Myocyte (in vitro differentiated cells): Measurements from ENCODE around the gene GARRE1. TPM values are rescaled to one million over a fixed set of nuclear protein-coding genes. Genes with fewer than 3 reads are reported as not detected.
"Not testable (repeated sequence)": the region's sequence is repeated elsewhere in the genome, so short reads cannot be mapped to it uniquely, and the experiment has no call there.

ENCODE experiments used
- DNase-seq: peaks from one replicate; pipeline ENCODE4 v3.0.0-alpha.2; 2012; ENCODE audit warnings: low read depth
- polyA plus RNA-seq: library from polyadenylated mRNA; unstranded; fragments of >200 nt; gene quantifications from one replicate; pipeline ENCODE4 v1.2.1, GENCODE V29; 2012; ENCODE audit warnings: missing spikeins
- total RNA-seq: library from RNA; depleted of rRNA; stranded (reverse); fragments of >200 nt; gene quantifications from 2 replicates; pipeline ENCODE4 v1.2.3, GENCODE V29; 2014

The GARRE1 gene
- 8.4 and 9.8 TPM in 2 replicates for total RNA-seq
- 9.1 TPM for polyA plus RNA-seq

DNA sequence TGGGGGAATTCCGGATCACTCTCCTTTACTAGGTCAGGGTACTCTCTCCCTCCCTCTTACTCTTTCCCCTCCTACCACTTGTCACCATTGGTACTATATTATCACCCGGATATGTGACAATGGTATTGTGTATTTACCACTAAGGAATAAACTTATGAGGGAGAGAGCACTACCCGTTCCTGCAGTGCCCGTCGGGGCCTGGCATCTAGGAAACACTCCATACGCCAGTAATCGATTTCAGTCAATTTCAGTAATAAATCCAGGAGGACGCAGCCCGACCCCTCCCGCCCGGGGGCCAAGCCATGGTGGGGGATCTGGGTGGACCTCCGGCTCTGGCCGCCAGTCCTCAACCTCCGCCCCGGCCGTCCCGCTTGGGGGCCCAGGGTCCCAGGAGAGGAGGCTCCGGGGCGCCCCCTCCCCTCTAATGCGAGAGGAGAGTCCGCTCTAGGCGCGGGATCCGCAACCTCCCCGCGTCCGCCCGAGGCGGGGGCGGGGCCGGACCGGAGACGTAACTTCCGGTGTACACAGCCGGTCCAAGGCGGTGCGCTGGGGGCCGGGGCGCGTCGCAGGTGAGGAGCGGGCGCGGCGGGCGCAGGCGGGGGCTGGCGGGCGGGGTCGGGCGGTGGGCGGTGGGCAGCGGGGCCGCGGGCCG lies at the start of gene GARRE1:
TSS of gene GARRE1 (plus strand) at position 509 of the 652 bp plus-strand sequence. CDS start 45,920 bp downstream, outside the sequence.
- peak; percentile 77 for DNase-seq

DNA sequence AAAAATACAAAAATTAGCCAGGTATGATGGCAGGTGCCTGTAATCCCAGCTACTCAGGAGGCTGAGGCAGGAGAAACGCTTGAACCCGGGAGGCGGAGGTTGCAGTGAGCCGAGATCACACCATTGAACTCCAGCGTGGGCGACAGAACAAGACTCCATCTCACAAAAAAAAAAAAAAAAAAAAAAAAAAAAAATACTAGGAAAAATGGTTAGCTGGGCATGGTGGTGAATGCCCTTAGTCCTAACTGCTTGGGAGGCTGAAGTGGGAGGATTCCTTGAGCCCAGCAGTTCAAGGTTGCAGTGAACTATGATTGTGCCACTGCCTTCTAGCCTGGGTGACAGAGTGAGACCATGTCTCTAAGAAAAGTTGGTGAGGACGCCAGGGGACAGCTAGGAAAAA lies 49.0 kb upstream of the GARRE1 start:
- not testable (repeated sequence) for DNase-seq

DNA sequence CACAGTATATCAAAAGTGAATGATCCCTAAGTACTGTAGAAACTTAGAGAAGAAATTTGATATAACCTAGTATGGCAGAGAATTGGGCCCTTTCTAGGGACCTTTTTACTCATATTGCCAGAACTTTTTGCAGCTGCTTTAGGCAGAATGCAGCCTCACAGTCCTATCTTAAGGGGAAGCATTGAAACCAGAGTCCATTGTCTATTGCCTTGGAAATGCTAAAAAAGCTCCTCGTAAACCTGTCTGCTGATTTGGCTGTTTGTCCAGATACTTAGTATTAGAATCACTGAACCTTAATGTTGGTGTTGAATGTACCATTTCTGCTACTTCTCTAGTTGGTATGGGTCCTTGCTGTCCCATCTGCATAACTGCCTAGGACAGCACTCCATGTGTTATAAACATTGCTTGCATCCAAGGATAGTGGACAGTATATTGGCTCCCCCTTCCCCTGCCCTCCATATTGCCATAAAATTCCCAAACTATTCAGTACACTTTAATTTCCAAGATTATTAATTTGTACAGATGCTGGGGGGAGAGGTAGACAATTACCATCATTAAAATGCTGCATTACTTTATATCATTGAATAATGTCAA lies 46.0 kb upstream of the GARRE1 start:
- DNase-seq: no peak

GRCh38 chr19:34209726-34210125 lies 44.6 kb upstream of the GARRE1 start:
- no peak for DNase-seq

GRCh38 chr19:34213283-34213682 lies 41.1 kb upstream of the GARRE1 start:
- no peak for DNase-seq

DNA sequence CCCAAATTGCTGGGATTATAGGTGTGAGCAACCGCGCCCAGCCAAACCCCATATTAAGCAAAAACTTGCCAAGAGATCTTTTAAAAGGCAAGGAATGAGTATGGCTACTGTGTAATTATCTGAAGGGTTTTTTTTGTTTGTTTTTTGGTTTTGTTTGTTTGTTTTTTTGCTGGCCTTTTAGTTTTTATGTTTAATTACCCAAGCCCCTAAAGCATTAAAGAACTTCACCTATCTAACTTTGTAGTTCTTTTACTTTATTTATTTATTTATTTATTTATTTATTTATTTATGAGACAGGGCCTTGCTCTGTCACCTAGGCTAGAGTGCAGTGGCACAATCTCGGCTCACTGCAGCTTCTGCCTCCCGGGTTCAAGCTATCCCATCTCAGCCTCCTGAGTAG lies 40.3 kb upstream of the GARRE1 start:
- DNase-seq: no peak

DNA sequence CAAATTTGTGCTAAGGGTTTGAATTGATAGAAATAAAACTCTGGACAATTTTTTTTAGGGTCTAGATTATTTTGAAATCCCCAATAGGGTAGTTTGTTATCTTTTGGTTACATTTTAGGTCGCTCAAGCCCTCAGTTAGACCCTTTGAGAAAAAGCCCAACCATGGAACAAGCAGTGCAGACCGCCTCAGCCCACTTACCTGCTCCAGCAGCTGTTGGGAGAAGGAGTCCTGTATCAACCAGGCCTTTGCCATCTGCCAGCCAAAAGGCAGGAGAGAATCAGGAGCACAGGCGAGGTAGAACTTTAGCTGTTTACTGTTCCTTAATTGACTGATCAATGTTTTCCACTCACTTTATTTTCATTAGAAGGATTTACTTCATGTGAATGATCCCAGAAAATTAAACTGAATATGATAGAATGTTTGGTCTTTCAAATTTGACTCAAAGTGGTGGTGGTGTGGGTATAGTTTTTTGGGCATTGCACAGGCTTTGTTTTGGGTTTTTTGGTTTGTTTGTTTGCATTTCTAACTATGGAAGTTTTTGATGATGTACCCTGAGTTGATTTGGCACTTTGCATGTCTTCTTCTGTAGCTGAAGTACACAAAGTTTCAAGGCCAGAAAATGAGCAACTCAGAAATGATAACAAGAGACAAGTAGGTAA lies 39.2 kb upstream of the GARRE1 start:
- no peak for DNase-seq

GRCh38 chr19:34215666-34216038 lies 38.7 kb upstream of the GARRE1 start:
- no peak for DNase-seq

DNA sequence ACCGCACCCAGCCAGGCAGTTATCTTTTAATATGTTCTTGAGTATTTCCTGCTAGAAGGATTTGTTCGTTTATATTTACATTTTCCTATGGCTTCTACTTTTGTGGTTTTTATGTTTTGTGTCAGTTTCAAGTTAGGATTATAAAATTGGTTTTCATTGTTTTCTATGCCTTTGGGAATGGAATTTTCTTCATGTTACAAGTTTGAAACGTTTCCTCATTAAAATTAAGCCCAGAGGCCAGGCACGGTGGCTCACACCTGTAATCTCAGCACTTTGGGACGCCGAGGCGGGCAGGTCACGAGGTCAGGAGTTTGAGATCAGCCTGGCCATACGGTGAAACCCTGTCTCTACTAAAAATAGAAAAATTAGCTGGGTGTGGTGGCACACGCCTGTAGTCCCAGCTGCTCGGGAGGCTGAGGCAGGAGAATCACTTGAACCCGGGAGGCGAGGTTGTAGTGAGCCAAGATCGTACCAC lies 37.6 kb upstream of the GARRE1 start:
- DNase-seq: not testable (repeated sequence)

- peak; percentile 94 for DNase-seq
Observed at GRCh38 chr19:34217952-34218817, 36.2 kb upstream of the GARRE1 start.

- DNase-seq: no peak
Observed at GRCh38 chr19:34218818-34219164, 35.6 kb upstream of the GARRE1 start.

GRCh38 chr19:34220472-34221063 lies 33.8 kb upstream of the GARRE1 start:
- DNase-seq: peak; percentile 73

- no peak for DNase-seq
Observed at GRCh38 chr19:34222386-34222785, 32.0 kb upstream of the GARRE1 start.

DNA sequence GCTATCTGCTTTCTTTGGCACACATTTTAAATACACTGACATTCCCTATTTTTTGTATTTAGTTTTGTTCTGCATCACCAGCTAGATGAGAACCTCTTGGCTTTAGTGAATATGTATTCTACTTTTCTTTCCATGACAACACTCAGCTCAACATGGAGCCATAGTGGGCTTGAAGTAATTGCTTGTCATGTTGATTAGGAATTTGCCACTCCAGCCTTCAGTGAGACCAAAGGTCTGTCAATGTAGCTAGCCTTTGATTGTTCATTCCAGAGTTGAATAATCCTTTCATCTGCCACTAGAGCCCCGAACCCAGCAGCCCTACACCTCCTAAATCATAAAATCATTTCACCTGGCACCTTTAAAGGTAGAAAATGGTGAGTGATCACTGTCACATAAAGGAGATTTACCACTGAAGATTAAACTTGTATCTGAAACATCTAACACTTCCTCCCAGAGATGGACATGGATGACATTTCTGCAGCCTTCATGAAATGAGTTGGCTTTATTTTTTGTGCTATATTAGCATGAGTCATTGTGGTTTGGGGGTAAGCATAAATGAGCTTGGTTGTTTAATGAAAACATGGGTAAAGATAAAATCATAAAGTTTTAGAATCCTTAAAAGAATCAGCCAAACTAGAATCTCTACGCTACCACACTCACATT lies 29.2 kb upstream of the GARRE1 start:
- DNase-seq: no peak

DNA sequence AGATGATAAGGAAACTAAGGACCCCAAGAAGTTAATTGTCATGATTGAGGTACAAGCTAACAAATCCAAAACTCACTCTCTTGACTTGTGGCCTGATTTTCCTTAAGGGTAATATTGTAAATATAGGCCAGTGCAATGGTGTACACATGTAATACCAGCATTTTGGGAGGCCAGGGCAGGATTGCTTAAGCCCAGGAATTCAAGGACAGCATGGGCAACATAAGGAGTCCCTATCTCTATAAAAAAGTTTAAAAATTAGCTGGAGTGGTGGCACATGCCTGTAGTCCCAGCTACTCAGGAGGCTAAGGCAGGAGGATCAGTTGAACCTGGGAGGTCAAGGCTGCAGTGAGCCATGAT lies 28.7 kb upstream of the GARRE1 start:
- no peak for DNase-seq

DNA sequence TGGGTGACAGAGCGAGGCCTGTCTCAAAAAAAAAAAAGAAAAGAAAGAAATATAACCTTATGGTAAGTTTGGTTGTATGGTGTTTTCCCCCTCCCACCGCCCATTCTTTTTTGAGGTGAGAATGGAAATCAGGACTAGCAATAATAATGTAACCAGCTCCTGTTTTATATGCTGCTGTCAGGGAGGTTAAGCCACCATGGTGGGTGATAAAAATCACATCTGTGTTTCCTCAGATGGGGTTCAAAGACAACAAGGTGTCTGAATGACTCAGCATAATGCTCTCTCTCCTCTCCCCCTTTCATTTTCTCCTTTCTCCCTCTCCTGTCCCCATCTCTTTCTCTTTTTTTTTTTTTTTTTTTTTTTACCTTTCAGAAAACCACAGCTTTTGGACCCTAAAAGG lies 28.3 kb upstream of the GARRE1 start:
- no peak for DNase-seq

GRCh38 chr19:34228347-34228746 lies 26.0 kb upstream of the GARRE1 start:
- DNase-seq: peak; percentile 41

GRCh38 chr19:34228762-34229161 lies 25.6 kb upstream of the GARRE1 start:
- no peak for DNase-seq

- DNase-seq: no peak
Observed at GRCh38 chr19:34229721-34230120, 24.6 kb upstream of the GARRE1 start.

GRCh38 chr19:34230820-34231219 lies 23.5 kb upstream of the GARRE1 start:
- no peak for DNase-seq

DNA sequence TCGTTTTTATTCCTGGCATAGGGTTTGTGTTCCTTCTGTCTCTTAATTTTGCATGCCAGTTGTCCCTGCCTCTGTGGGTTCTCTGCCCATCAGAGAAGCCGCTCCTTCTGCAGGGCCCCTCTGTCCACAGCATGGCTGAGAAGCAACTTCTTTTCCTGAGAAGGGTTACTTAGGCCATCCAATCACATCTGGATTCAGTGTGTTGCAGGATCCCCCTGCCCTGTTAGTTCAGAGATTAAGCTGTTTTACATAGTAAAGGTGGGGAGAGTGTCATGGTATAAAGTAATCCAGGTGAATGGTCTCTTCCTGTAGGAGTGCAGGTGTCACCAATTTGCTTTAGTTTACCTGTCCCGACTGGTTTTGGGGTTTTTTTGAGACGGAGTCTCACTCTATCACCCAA lies 22.9 kb upstream of the GARRE1 start:
- no peak for DNase-seq
